Cortex of kidney (tissue), 1 donor: ENCODE results near the gene AGT.

Experiments used
- DNase-seq: peaks from one replicate; lab custom pipeline; 2025; lab: John Stamatoyannopoulos, UW

The AGT gene

DNA sequence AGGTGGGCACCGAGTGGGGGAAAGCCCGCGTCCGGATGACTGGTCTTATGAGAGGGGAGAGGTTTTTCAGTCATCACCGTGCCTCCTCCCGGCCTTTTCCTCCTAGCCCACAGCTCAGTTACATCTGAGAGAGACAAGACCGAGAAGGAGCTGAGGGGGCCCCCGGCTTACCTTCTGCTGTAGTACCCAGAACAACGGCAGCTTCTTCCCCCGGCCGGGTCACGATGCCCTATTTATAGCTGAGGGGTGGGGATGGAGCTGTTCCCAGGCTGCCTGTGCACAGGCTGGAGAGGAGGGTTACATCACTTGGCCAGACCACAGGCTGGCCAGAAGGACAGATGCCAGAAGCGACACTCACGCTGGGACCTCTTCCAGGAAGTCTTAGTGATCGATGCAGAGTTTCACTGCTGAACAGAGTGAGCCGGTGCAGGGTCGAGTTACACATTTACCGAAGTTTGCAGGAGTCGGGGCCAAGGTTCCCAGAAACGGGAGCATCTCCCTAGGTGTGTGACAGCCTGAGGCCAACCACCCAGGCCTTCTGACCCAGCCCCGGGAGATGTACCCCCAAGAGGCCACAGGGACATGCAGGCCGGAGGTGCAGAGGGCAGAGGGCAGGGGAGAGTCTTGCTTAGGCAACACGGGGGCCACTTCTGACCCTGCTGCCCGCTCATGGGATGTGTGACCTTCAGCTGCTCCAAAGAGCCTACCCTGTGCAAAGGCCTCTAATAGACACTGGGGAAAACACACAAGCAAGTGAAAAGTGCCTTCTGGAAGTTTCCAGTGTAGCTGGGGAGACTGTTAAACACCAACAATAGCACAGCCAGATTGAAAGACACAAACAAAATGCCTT, at the start of gene AGT:
AGT (minus strand) TSS at position 208 of the 850 bp plus-strand sequence. CDS start 3,299 bp downstream, outside the sequence.
- DNase-seq = no peak

- DNase-seq = no peak
Observed at GRCh38 chr1:230761443-230762167, 47.7 kb upstream of the AGT start.

- no peak for DNase-seq
Observed at GRCh38 chr1:230760360-230760827, 46.5 kb upstream of the AGT start.

- no peak for DNase-seq
Observed at GRCh38 chr1:230759369-230760065, 45.6 kb upstream of the AGT start.

GRCh38 chr1:230758709-230759368, 44.9 kb upstream of the AGT start:
- no peak for DNase-seq

DNA sequence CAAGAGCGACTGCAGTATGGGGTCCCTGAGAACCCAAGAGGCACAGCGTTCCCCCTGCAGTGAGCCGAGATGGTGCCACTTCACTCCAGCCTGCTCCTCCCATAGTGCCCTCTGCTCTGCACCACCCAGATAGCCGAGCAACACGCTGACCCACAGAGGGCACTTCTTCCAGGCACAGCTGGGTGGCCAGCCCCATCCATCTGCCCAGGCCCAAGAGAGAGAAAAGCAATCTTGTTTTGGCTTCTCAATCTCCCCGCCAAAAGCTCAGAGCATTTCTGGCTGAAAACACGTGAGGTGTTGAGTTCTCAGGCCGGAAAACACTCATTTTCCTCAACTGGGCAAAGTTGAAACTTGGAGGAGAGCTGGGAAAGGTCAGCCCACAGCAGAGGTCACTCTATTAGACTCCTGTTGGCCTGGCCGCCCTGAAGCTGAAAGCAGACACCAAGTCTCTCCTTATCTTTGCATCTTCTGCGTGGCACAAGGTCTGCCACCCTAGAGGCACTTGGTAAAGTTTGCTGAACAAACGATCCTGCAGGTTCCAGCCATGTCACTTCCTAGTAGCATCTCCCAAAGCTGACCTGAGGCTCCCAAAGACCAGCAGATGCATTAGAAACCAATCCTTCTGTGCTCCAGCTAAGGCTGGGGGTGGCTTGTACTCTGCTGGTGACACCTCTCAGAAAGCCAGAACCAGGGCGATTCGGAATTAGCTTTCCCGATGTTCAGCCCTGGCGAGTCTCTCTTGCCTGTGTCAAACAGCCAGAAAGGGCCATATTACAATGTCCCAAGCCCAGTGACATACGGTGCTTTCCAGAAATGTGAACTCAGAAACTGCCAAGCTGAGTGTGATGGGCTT, 44.2 kb upstream of the AGT start:
- DNase-seq = no peak

GRCh38 chr1:230754796-230755195, 40.9 kb upstream of the AGT start:
- no peak for DNase-seq

GRCh38 chr1:230753586-230754251, 39.8 kb upstream of the AGT start:
- DNase-seq = no peak

GRCh38 chr1:230753191-230753585, 39.3 kb upstream of the AGT start:
- no peak for DNase-seq

DNA sequence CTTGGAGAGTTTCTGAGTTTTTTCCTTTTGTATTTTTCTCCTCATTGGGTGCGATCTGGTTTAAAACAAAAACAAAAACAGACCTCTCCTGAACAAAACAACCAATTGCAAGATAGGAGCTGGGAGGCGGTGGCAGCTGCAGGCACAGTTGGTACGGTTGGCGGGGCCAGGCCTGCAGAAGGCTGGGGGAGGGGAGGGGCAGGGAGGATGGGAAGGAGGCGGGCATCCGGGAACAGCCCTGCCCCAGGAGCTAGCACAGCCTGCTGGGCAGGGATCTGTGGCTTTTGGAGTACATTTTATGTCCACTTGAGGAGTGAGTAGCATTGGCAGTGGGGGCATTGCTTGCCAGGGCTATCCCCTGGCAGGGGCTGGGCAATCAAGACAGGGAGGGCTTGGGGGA, 38.5 kb upstream of the AGT start:
- DNase-seq = no peak

DNA sequence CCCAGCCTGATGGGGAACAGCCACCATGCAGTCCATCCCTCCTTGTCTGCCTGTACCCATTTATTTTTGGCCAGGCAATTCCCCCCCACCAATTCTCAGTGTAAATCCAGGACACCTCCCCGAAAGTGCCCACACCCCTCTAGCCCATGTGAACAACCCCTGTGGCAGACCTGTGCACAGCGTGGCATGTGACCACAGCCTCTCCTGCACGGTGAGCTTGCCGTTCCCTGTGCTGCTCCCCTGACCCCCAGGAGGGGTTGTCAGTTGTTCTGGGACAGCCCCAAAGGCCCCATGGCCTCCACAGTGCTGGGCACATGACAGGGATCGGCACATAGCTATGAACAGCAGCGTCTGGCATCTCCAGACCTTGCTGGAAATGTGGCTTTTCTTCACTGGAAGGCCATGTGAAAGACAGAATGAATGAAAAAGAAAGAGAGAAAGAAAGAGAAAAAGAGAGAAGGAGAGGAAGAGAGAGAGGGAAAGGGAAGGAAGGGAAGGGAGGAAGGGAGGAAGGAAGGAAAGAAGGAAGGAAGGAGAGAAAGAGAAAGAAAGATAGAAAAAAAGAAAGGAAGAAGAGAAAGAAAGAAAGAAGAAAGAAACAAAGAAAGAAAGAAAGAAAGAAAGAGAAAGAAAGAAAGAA, 37.2 kb upstream of the AGT start:
- DNase-seq = no peak

DNA sequence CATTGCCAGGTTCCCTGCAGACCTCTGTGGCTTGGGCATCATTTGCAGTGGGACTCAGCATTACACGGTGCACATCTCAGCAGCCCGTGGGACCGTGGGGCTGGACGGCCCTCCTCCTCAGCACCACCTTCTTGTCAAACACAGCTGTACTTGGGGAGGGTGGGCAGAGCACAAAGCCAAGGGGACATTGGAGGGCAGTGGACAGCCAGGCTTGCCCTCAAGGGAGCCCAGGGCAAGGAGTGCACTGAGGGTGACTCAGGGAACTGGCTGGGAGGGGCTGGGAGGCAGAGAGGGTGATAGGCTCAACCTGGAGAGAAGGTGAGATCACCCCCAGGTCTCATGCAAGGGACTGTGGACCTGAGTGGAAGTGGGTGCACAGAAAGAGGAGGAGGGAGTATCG, 36.7 kb upstream of the AGT start:
- no peak for DNase-seq

- DNase-seq = no peak
Observed at GRCh38 chr1:230749635-230750034, 35.7 kb upstream of the AGT start.

DNA sequence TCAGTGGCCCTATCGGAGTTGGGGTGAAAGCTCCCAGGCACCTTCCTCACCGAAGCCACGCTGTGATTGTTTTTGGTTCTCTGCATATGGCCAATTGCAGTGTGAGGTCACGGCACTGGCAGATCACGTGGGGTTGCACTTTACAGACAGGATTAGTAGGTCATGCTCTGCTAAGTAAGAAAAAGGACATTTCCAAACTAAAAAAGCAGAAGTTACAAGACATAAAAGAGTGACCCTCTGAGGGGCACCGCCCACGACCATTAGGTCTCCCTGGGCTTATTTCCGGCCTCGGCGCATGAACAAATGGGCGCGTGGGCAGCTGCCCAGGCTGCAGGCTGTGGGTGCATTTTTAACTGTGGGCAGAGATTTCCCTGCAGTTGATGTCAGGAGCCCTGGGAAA, 35.2 kb upstream of the AGT start:
- no peak for DNase-seq

DNA sequence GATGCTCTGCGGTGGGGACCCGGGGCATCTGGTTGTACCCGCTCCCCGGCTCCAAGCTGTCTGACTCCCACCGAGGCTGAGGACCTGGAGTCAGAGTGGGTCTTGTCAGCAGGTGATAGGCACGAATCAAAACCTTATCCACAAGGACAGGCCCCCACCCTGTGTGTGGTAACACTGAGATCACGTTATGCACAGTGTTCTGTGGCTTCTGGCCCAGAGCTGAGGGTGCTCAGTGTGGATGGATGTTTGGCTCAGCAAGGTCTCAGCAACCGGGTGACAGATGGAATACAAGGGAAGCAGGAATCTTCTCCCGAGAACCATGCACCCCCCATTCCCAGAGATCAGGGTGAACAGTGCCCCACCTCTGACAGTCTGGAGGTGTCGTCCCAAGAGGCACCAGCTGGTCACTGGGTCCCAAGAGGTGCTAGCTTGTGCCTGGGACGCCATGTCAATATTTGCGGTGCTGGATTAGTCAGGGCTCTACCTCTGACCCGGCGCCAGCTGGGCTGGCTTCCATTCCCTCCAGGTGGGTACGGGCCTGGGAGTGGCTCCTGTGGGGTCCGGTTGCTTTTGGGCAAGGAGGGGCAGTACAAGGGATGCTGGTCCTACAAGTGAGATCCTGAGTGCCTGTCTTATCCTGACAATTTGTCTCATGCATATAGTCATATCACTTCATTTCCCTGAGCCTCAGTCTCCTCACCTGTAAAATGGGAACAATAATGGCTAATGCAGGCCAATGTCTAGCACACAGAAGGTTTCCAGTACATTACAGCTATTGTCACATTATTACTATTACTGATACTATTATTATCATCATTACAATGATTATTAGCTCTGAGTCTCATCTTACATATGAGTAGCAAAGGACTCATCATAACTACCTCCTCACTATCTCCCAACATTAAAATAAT, 34.2 kb upstream of the AGT start:
- no peak for DNase-seq

GRCh38 chr1:230747127-230747730, 33.3 kb upstream of the AGT start, which contains the start of gene CAPN9:
TSS of gene CAPN9 (plus strand) at chr1:230747388. CDS start at chr1:230747497, 109 bp downstream.
- DNase-seq = no peak

GRCh38 chr1:230746617-230747016, 32.7 kb upstream of the AGT start:
- DNase-seq = no peak

- no peak for DNase-seq
Observed at GRCh38 chr1:230745071-230745470, 31.1 kb upstream of the AGT start.
